Calu3 (cell line): ENCODE measurements around the gene ELOVL5. TPM values are rescaled to one million over a fixed set of nuclear protein-coding genes. Genes with fewer than 3 reads are reported as not detected.
"Not testable (repeated sequence)": the region's sequence is repeated elsewhere in the genome, so short reads cannot be mapped to it uniquely, and the experiment has no call there.

ENCODE experiments used
- BruUV-seq: library from RNA; stranded (reverse); fragments of 400-500 nt; replicated peaks from 2 replicates; lab custom pipeline; 2021; lab: Mats Ljungman, UMichigan
- CTCF ChIA-PET: fragments of 300-600 bp; sonication (Branson Sonifier 250); formaldehyde crosslinking; loops from one replicate; lab custom pipeline; 2022; ENCODE audit warnings: antibody characterized with exemption; lab: Charles Lee
- DNase-seq: peaks from one replicate; pipeline ENCODE4 v3.0.0; 2022
- H3K27ac Mint-ChIP-seq: one replicate; pipeline ENCODE4 v1.8.0; 2022; ENCODE audit warnings: mixed read lengths; ENCODE audit not compliant: unreplicated experiment
- H3K27me3 Mint-ChIP-seq: one replicate; pipeline ENCODE4 v1.8.0; 2022; ENCODE audit warnings: mixed read lengths; ENCODE audit not compliant: unreplicated experiment
- H3K36me3 Mint-ChIP-seq: one replicate; pipeline ENCODE4 v1.8.0; 2022; ENCODE audit warnings: mild to moderate bottlenecking, moderate library complexity, mixed read lengths; ENCODE audit not compliant: insufficient read depth, unreplicated experiment
- H3K4me1 Mint-ChIP-seq: one replicate; pipeline ENCODE4 v1.8.0; 2022; ENCODE audit warnings: mild to moderate bottlenecking, low read depth, mixed read lengths; ENCODE audit not compliant: unreplicated experiment
- H3K4me3 Mint-ChIP-seq: one replicate; pipeline ENCODE4 v1.8.0; 2022; ENCODE audit warnings: mild to moderate bottlenecking, low read depth, moderate library complexity, mixed read lengths; ENCODE audit not compliant: unreplicated experiment
- H3K9me3 Mint-ChIP-seq: one replicate; pipeline ENCODE4 v1.8.0; 2022; ENCODE audit warnings: low read depth, mixed read lengths; ENCODE audit not compliant: unreplicated experiment
- intact Hi-C: fragments of 100-400 bp; cut with micrococcal nuclease; formaldehyde crosslinking; loops from one replicate; pipeline ENCODE4 v1.10.0; 2022; ENCODE audit not compliant: unreplicated experiment
- total RNA-seq: library from RNA; stranded (reverse); gene quantifications from 2 replicates; pipeline ENCODE4 v1.2.3, GENCODE V29; 2022
- TF ChIP-seq, protein P1 (sequence below): fragments of 200-600 bp; IDR thresholded peaks from one replicate; pipeline ENCODE4 v1.8.0; 2022; ENCODE audit warnings: antibody characterized with exemption; ENCODE audit not compliant: unreplicated experiment

Gene ELOVL5
- total RNA-seq, 1 experiment from 2014 or later, result 114 TPM

DNA sequence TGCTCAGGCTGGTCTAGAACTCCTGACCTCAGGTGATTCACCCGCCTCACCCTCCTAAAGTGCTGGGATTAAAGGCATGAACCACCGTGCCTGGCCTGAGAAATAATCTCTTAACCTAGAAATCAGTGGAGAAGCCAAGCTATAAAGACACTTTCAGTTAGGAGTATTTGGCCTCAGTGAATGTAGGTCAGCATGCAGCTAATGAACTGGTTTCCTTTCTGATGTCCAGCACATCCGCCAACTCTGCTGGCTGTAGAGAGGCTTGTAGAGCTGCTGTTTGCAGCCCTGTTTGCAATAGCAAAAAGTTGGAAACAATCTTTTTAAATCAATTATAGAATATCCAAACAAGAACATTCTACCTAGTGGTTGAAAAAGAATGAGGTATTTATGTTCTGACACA is 42.4 kb upstream of the ELOVL5 start:
- no peaks in the 10 kb centered on the region for H3K9me3 Mint-ChIP-seq
- H3K27me3 Mint-ChIP-seq, result no peaks in the 10 kb centered on the region
- CTCF ChIA-PET, result no interaction called here
- TF ChIP-seq, protein P1, sequence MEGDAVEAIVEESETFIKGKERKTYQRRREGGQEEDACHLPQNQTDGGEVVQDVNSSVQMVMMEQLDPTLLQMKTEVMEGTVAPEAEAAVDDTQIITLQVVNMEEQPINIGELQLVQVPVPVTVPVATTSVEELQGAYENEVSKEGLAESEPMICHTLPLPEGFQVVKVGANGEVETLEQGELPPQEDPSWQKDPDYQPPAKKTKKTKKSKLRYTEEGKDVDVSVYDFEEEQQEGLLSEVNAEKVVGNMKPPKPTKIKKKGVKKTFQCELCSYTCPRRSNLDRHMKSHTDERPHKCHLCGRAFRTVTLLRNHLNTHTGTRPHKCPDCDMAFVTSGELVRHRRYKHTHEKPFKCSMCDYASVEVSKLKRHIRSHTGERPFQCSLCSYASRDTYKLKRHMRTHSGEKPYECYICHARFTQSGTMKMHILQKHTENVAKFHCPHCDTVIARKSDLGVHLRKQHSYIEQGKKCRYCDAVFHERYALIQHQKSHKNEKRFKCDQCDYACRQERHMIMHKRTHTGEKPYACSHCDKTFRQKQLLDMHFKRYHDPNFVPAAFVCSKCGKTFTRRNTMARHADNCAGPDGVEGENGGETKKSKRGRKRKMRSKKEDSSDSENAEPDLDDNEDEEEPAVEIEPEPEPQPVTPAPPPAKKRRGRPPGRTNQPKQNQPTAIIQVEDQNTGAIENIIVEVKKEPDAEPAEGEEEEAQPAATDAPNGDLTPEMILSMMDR, result no peak
- no peaks in the 10 kb centered on the region for H3K36me3 Mint-ChIP-seq
- no TSS peak for BruUV-seq
- H3K27ac Mint-ChIP-seq, result no peak overlapping the region
- H3K4me3 Mint-ChIP-seq, result no peak overlapping the region
- intact Hi-C loops, result no loop called here
- peaks cover 7% of the 10 kb centered on the region for H3K4me1 Mint-ChIP-seq
- no peak for DNase-seq

- CTCF ChIA-PET, result no interaction called here
Observed at GRCh38 chr6:53390010-53390409, 41.3 kb upstream of the ELOVL5 start.

DNA sequence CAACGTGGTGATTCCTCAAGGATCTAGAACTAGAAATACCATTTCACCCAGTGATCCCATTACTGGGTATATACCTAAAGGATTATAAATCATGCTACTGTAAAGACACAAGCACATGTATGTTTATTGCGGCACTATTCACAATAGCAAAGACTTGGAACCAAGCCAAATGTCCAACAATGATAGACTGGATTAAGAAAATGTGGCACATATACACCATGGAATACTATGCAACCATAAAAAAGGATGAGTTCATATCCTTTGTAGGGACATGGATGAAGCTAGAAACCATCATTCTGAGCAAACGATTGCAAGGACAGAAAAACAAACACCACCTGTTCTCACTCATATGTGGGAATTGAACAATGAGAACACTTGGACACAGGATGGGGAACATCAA is 39.9 kb upstream of the ELOVL5 start:
- CTCF ChIA-PET, BruUV-seq, H3K27me3 Mint-ChIP-seq, H3K4me3 Mint-ChIP-seq, intact Hi-C loops, H3K27ac Mint-ChIP-seq, H3K9me3 Mint-ChIP-seq, H3K36me3 Mint-ChIP-seq, DNase-seq: not testable (repeated sequence)
- H3K4me1 Mint-ChIP-seq, result peaks cover 15% of the 10 kb centered on the region

More at GRCh38 chr6:53390010-53390409, 41.3 kb upstream of the ELOVL5 start:
- Mint-ChIP-seq H3K27ac (no peak overlapping the region), H3K27me3 (no peaks in the 10 kb centered on the region), H3K4me3 (no peak overlapping the region), H3K9me3 (no peaks in the 10 kb centered on the region), H3K36me3 (no peaks in the 10 kb centered on the region), H3K4me1 (peaks cover 15% of the 10 kb centered on the region)
- BruUV-seq, result no TSS peak
- no peak for DNase-seq
- intact Hi-C loops, result no loop called here
- TF ChIP-seq, protein P1, result no peak

- TF ChIP-seq, protein P1, result no peak
- no TSS peak for BruUV-seq
- CTCF ChIA-PET, result no interaction called here
Observed at GRCh38 chr6:53382421-53382820, 33.7 kb upstream of the ELOVL5 start.

DNA sequence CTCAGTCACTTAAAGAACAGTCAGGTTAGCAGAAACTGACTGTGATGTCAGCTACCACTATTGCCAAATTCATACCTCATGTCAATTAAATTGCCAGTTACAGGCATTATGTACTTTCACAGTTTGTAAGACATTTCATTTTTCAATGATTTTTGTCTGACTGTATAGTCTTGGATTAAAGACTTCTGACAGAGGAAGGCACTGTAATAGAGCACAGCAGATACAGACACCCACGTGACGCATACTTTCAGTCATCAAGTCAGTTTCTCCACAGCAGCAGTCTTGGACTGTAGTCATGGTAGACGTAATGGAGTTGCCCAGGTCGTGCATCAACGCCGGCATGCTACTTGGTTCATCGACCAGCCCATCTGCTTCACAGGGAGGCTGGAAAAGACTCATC is 29.5 kb upstream of the ELOVL5 start:
- no peak overlapping the region for H3K27ac Mint-ChIP-seq
- no peaks in the 10 kb centered on the region for H3K36me3 Mint-ChIP-seq
- intact Hi-C loops, result no loop called here
- H3K27me3 Mint-ChIP-seq, result peaks cover 19% of the 10 kb centered on the region
- CTCF ChIA-PET, result no interaction called here
- no peaks in the 10 kb centered on the region for H3K4me1 Mint-ChIP-seq
- H3K4me3 Mint-ChIP-seq, result no peak overlapping the region
- no TSS peak for BruUV-seq
- no peaks in the 10 kb centered on the region for H3K9me3 Mint-ChIP-seq
- DNase-seq, result no peak
- TF ChIP-seq, protein P1, result no peak

More at GRCh38 chr6:53382421-53382820, 33.7 kb upstream of the ELOVL5 start:
- Mint-ChIP-seq H3K27me3 (no peaks in the 10 kb centered on the region), H3K27ac (no peak overlapping the region), H3K4me3 (no peak overlapping the region), H3K4me1 (peaks cover 15% of the 10 kb centered on the region), H3K36me3 (no peaks in the 10 kb centered on the region), H3K9me3 (no peaks in the 10 kb centered on the region)
- no peak for DNase-seq
- intact Hi-C loops, result no loop called here
